Measurements from ENCODE around the gene MAML2. TPM values are rescaled to one million over a fixed set of nuclear protein-coding genes. Genes with fewer than 3 reads are reported as not detected.

The MAML2 gene
- total and polyA plus RNA-seq, 9 of the 15 experiments (the other 6 are each of a cell fraction or from before 2014, with no cell fraction given) = 0.79 to 6.8 (median 4.8) TPM

GRCh38 chr11:96019281-96019680 lies 323.7 kb downstream of the MAML2 start:
- in situ Hi-C loops (cut with MboI) = no loop called here

More at GRCh38 chr11:96019281-96019680, 323.7 kb downstream of the MAML2 start:
- Histone ChIP-seq H3K27ac (ENCODE audit: extremely low read depth, low read depth, low read length) (no peak overlapping the region), H3K9ac (ENCODE audit: insufficient read depth in 1 of 2, low read depth in 2 of 2, low read length in 2 of 2) (no peak overlapping the region), H3K4me3 (no peak overlapping the region), H3K79me2 (ENCODE audit: control insufficient read depth, insufficient read depth, low read length) (no peaks in the 10 kb centered on the region), H2AFZ (ENCODE audit: low read depth, low read length) (no peak overlapping the region), H3K9me1 (ENCODE audit: control insufficient read depth, insufficient read depth, low read length) (peaks cover 3% of the 10 kb centered on the region), H3K4me2 (ENCODE audit: insufficient read depth, low read length) (no peak overlapping the region), H3K27me3 (ENCODE audit: control insufficient read depth in 2 of 2, insufficient read depth in 2 of 2, low read length in 2 of 2) (no peaks in the 10 kb centered on the region), H3K9me3 (replicated peaks; ENCODE audit: control insufficient read depth, insufficient read depth, low read depth, low read length) (no peaks in the 10 kb centered on the region), H4K20me1 (replicated peaks; ENCODE audit: control insufficient read depth, insufficient read depth, low read length) (no peaks in the 10 kb centered on the region), H3K36me3 (ENCODE audit: control insufficient read depth, insufficient read depth, low read length) (no peaks in the 10 kb centered on the region), H3K4me1 (replicated peaks in 1 of 2; ENCODE audit: control insufficient read depth in 2 of 2, insufficient read depth in 2 of 2, low read length in 2 of 2) (no peaks in the 10 kb centered on the region)
- no peak for FAIRE-seq
- TF ChIP-seq ID3 (CRISPR knock-in tag; IDR thresholded peaks at IDR 0.05) (no peak), ID3 (tag; IDR thresholded peaks at IDR 0.05) (no peak), CTCFL (IDR thresholded peaks at IDR 0.05; ENCODE audit: borderline replicate concordance, insufficient read depth, low read depth, low read length, poor library complexity, severe bottlenecking) (no peak), IRF2 (CRISPR knock-in tag; IDR thresholded peaks at IDR 0.05) (no peak), YBX1 (IDR thresholded peaks at IDR 0.05) (no peak), ZNF644 (tag; IDR thresholded peaks at IDR 0.05; ENCODE audit: low read depth) (no peak), LCOR (CRISPR knock-in tag; IDR thresholded peaks at IDR 0.05) (no peak), FOXA3 (CRISPR knock-in tag; conservative IDR thresholded peaks at IDR 0.05 in 1 of 2, IDR thresholded peaks at IDR 0.05 in 1 of 2) (no peak), KLF13 (tag; IDR thresholded peaks at IDR 0.05; ENCODE audit: borderline replicate concordance, low read depth) (no peak), RBFOX2 (IDR thresholded peaks at IDR 0.05; ENCODE audit: low read depth, low read length) (no peak)
- TF ChIP-seq, protein P1, sequence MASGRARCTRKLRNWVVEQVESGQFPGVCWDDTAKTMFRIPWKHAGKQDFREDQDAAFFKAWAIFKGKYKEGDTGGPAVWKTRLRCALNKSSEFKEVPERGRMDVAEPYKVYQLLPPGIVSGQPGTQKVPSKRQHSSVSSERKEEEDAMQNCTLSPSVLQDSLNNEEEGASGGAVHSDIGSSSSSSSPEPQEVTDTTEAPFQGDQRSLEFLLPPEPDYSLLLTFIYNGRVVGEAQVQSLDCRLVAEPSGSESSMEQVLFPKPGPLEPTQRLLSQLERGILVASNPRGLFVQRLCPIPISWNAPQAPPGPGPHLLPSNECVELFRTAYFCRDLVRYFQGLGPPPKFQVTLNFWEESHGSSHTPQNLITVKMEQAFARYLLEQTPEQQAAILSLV (tag; IDR thresholded peaks at IDR 0.05) = no peak
- TF ChIP-seq, protein P2, sequence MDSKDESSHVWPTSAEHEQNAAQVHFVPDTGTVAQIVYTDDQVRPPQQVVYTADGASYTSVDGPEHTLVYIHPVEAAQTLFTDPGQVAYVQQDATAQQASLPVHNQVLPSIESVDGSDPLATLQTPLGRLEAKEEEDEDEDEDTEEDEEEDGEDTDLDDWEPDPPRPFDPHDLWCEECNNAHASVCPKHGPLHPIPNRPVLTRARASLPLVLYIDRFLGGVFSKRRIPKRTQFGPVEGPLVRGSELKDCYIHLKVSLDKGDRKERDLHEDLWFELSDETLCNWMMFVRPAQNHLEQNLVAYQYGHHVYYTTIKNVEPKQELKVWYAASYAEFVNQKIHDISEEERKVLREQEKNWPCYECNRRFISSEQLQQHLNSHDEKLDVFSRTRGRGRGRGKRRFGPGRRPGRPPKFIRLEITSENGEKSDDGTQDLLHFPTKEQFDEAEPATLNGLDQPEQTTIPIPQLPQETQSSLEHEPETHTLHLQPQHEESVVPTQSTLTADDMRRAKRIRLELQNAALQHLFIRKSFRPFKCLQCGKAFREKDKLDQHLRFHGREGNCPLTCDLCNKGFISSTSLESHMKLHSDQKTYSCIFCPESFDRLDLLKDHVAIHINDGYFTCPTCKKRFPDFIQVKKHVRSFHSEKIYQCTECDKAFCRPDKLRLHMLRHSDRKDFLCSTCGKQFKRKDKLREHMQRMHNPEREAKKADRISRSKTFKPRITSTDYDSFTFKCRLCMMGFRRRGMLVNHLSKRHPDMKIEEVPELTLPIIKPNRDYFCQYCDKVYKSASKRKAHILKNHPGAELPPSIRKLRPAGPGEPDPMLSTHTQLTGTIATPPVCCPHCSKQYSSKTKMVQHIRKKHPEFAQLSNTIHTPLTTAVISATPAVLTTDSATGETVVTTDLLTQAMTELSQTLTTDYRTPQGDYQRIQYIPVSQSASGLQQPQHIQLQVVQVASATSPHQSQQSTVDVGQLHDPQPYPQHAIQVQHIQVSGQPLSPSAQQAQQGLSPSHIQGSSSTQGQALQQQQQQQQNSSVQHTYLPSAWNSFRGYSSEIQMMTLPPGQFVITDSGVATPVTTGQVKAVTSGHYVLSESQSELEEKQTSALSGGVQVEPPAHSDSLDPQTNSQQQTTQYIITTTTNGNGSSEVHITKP (IDR thresholded peaks at IDR 0.05; ENCODE audit: partially characterized antibody) = no peak
- no peak for DNase-seq (ENCODE audit: extremely low read depth in 1 of 4, low spot score in 3 of 4)
- no peak for ATAC-seq
- CTCF ChIA-PET (ENCODE audit: low intra/inter-chr PET ratio) = no interaction called here
- POLR2A ChIA-PET = no interaction called here
- intact Hi-C loops (cut with micrococcal nuclease) = no loop called here
- BruUV-seq (replicated peaks) = no TSS peak

All from K562 (cell line).